ENCODE data around the gene PCDHB6.

- TF ChIP-seq CTCF (IDR thresholded peaks at IDR 0.05) (no peak), POLR2A (IDR thresholded peaks at IDR 0.05) (no peak), POLR2AphosphoS5 (IDR thresholded peaks at IDR 0.05) (no peak), EP300 (IDR thresholded peaks at IDR 0.05; ENCODE audit: low read depth) (no peak)
Observed at GRCh38 chr5:141180313-141180712, 30.5 kb downstream of the PCDHB6 start.
